Neural progenitor cell (in vitro differentiated cells): ENCODE measurements around the gene KIAA2012.

Experiments
- EZH2 ChIP-seq: fragments of 200-600 bp; sonication (generic); IDR thresholded peaks from 2 replicates; pipeline ENCODE4 v1.6.1; 2017; ENCODE audit warnings: antibody characterized with exemption, mild to moderate bottlenecking, moderate library complexity
- EZH2phosphoT487 ChIP-seq: fragments of 200-600 bp; sonication (generic); IDR thresholded peaks from 2 replicates; pipeline ENCODE4 v1.6.1; 2017; ENCODE audit warnings: antibody characterized with exemption
- TF ChIP-seq, protein P1 (sequence below): fragments of 200-600 bp; sonication (generic); IDR thresholded peaks from 2 replicates; pipeline ENCODE4 v1.5.1; 2017; ENCODE audit warnings: antibody characterized with exemption, mild to moderate bottlenecking

GRCh38 chr2:202135091-202135874 is 62.2 kb downstream of the KIAA2012 start:
- TF ChIP-seq, protein P1, sequence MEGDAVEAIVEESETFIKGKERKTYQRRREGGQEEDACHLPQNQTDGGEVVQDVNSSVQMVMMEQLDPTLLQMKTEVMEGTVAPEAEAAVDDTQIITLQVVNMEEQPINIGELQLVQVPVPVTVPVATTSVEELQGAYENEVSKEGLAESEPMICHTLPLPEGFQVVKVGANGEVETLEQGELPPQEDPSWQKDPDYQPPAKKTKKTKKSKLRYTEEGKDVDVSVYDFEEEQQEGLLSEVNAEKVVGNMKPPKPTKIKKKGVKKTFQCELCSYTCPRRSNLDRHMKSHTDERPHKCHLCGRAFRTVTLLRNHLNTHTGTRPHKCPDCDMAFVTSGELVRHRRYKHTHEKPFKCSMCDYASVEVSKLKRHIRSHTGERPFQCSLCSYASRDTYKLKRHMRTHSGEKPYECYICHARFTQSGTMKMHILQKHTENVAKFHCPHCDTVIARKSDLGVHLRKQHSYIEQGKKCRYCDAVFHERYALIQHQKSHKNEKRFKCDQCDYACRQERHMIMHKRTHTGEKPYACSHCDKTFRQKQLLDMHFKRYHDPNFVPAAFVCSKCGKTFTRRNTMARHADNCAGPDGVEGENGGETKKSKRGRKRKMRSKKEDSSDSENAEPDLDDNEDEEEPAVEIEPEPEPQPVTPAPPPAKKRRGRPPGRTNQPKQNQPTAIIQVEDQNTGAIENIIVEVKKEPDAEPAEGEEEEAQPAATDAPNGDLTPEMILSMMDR, result no peak
- no peak for TF ChIP-seq EZH2
- TF ChIP-seq EZH2phosphoT487, result no peak
